Measurements from ENCODE around the gene MYO1E. TPM values are rescaled to one million over a fixed set of nuclear protein-coding genes. Genes with fewer than 3 reads are reported as not detected.
"Not testable (repeated sequence)": the region's sequence is repeated elsewhere in the genome, so short reads cannot be mapped to it uniquely, and the experiment has no call there.

MYO1E gene
- total RNA-seq, 1 donor: 93.5 TPM

- DNase-seq (ENCODE audit: low read depth): no peak
- no peak for TF ChIP-seq CTCF (IDR thresholded peaks at IDR 0.05; ENCODE audit: insufficient read depth, low read length)
These were observed 26.9 kb upstream of the MYO1E start for GRCh38 chr15:59399465-59400102.

GRCh38 chr15:59398220-59398619, 25.5 kb upstream of the MYO1E start:
- no peak for TF ChIP-seq CTCF (IDR thresholded peaks at IDR 0.05; ENCODE audit: insufficient read depth, low read length)
- H3K4me3 ChIP-seq (ENCODE audit: low read depth, low read length): no peak overlapping the region
- DNase-seq (ENCODE audit: low read depth): no peak

More at GRCh38 chr15:59399465-59400102, 26.9 kb upstream of the MYO1E start:
- H3K4me3 ChIP-seq (ENCODE audit: low read depth, low read length): no peak overlapping the region

GRCh38 chr15:59396679-59397078, 24.0 kb upstream of the MYO1E start:
- no peak for TF ChIP-seq CTCF (IDR thresholded peaks at IDR 0.05; ENCODE audit: insufficient read depth, low read length)
- H3K4me3 ChIP-seq (ENCODE audit: low read depth, low read length): no peak overlapping the region
- DNase-seq (ENCODE audit: low read depth): no peak

- TF ChIP-seq CTCF (IDR thresholded peaks at IDR 0.05; ENCODE audit: insufficient read depth, low read length): no peak
- no peak for DNase-seq (ENCODE audit: low read depth)
- no peak overlapping the region for H3K4me3 ChIP-seq (ENCODE audit: low read depth, low read length)
These were observed 23.5 kb upstream of the MYO1E start for GRCh38 chr15:59396211-59396610.

- no peak for TF ChIP-seq CTCF (IDR thresholded peaks at IDR 0.05; ENCODE audit: insufficient read depth, low read length)
- no peak for DNase-seq (ENCODE audit: low read depth)
- no peak overlapping the region for H3K4me3 ChIP-seq (ENCODE audit: low read depth, low read length)
These were observed 21.5 kb upstream of the MYO1E start for GRCh38 chr15:59394166-59394661.

- DNase-seq (ENCODE audit: low read depth): no peak
- no peak for TF ChIP-seq CTCF (IDR thresholded peaks at IDR 0.05; ENCODE audit: insufficient read depth, low read length)
- H3K4me3 ChIP-seq (ENCODE audit: low read depth, low read length): no peak overlapping the region
These were observed 19.6 kb upstream of the MYO1E start for GRCh38 chr15:59392299-59392698.

- TF ChIP-seq CTCF (IDR thresholded peaks at IDR 0.05; ENCODE audit: insufficient read depth, low read length): no peak
- DNase-seq (ENCODE audit: low read depth): peak; percentile 70
- H3K4me3 ChIP-seq (ENCODE audit: low read depth, low read length): no peak overlapping the region
These were observed 16.0 kb upstream of the MYO1E start for GRCh38 chr15:59388670-59389069.

GRCh38 chr15:59387196-59387878, 14.7 kb upstream of the MYO1E start:
- H3K4me3 ChIP-seq (ENCODE audit: low read depth, low read length); DNase-seq (ENCODE audit: low read depth): not testable (repeated sequence)

All from fibroblast of the aortic adventitia (primary cell).